Activated CD8-positive, alpha-beta memory T cell treated with anti-CD3 and anti-CD28 coated beads, Interleukin-2, amount 50 U/mL, for 24 hours (primary cell): ENCODE results near the gene CACNA1C.

Experiments
- DNase-seq: peaks from one replicate; pipeline ENCODE4 v3.0.0-alpha.2; 2020; ENCODE audit errors: extremely low read depth

The CACNA1C gene

DNA sequence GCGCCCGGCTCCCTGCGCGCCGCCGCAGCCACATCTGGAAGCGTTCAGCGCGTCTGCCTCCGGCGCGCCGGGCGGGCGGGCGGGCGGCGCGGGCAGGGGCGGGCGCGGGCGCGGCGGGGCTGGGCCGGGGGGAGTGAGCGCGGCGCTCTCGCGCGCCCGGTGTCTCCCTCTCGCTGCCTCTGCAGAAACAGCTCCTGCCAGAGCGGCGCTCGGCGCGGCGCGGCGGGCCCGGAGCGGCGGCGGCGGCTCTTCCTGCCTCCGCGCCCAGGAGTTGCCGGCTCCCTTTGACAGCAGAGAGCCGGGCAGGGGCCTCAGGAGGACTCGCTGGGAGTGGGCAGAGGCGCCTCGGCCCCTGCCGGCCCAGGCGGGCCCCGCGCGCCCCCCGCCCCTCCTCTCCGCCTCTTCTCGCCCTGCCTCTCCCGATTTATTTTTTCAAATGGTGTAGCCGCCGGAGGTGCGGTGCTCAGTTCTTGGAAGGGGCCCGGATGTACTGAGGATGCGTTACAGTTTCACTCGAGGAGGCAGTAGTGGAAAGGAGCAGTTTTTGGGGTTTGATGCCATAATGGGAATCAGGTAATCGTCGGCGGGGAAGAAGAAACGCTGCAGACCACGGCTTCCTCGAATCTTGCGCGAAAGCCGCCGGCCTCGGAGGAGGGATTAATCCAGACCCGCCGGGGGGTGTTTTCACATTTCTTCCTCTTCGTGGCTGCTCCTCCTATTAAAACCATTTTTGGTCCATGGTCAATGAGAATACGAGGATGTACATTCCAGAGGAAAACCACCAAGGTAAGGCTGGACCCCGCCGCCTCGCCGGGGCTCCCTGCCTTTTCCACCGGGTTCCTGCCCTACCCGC lies at the start of gene CACNA1C:
Gene CACNA1C (plus strand): TSS at position 162 of the 853 bp plus-strand sequence. CDS start 576 bp downstream, at position 738.
- no peak for DNase-seq

DNA sequence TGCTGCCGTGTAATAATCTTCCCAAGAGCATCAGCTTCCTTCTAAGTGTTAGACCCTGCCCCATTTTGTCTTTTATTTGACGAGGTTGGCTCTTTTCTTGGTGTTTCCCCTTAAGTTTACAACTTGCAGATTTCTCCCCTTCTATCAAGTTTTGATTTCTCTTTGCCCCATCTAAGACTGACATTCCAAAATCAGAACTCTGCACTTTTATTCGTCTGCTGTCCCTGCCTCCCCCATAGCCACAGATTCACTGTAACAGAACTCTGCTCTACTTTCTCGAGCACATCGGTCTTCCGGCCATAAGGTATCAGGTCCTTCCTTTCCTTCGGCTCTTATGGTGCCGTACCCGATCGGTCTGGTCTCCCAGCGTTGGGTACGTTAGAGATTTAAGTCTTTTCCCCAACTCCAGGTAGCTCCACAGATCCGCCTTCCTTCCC lies 49.1 kb upstream of the CACNA1C start:
- DNase-seq: no peak

DNA sequence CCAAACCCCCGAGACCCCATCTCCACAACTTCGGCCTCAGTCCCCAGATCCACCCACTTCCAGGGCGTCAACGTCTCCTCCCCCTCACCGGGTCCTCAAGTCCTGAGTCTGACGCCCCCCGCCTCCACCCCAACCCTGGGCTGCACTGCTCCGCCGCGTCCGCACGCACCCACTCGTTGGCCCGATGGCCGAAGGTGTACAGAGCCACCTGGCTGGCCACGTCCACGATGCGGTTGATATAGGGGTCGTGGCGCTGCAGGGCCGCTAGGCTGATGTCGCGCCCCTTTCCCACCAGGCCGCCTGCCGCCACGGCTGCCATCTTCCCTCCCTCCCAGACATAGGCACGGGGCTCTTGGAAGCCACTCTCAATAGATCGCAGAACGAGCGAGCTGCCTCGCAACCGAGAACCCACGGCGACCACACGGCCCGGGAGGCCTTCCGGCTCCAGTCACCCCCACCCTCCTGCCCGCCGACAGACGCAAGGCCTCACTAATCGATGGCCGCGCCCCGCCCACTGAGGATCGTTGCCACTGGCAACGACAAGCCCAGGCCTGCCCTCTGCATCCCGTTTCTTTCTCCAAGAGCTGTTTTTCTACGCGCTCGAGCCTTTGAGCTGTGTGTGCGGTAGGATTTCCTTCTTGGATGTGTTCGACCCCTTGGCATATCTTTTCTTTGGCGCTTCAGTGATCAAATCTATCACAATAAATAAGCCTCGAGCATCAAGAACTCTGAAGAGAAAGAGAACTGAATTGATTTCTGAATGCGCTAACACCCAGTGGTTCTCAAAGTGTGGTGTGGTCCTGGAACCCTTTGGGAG lies 48.5 kb upstream of the CACNA1C start, which contains the start of gene DCP1B:
Gene DCP1B (minus strand): TSS at position 345 of the 817 bp plus-strand sequence. CDS start 26 bp downstream, at position 319.
- peak; percentile 87 for DNase-seq

DNA sequence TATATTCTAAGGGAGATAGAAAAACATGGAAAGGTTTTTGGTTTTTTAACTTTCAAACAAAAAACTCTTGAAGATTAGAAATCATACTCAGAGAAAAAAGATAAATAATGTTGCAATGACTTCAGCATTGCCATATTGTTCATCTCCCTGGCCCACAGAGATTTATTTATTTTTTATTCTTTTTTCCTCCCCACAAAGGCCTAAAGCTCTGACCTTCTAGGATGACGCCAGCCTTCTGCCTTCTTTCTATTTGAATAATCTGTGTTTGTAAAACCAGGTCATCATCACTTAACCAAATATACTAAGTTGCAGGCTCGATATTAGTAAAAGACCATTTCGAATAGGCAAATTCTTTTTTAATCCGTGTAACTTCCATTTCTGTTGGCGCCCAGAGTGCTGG lies 44.1 kb upstream of the CACNA1C start:
- no peak for DNase-seq

DNA sequence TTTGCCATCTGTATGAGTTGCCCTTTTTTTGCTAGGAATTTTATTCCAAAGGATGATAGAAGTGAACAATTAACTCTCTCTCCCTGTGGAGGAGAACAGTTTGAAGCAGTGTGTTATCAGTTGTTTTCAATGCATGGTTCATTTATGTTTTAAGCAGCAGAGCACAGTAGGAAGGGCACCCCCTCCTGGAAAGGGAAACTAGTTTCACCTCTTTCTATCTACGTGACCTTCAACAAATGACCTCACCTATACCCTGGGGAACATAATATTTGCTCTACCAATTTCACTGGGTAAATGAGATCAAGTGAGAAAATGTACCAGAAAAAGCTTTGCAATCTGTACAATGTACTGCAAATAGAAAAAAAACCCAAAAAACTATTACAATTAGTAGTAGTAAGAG lies 43.2 kb upstream of the CACNA1C start:
- no peak for DNase-seq

DNA sequence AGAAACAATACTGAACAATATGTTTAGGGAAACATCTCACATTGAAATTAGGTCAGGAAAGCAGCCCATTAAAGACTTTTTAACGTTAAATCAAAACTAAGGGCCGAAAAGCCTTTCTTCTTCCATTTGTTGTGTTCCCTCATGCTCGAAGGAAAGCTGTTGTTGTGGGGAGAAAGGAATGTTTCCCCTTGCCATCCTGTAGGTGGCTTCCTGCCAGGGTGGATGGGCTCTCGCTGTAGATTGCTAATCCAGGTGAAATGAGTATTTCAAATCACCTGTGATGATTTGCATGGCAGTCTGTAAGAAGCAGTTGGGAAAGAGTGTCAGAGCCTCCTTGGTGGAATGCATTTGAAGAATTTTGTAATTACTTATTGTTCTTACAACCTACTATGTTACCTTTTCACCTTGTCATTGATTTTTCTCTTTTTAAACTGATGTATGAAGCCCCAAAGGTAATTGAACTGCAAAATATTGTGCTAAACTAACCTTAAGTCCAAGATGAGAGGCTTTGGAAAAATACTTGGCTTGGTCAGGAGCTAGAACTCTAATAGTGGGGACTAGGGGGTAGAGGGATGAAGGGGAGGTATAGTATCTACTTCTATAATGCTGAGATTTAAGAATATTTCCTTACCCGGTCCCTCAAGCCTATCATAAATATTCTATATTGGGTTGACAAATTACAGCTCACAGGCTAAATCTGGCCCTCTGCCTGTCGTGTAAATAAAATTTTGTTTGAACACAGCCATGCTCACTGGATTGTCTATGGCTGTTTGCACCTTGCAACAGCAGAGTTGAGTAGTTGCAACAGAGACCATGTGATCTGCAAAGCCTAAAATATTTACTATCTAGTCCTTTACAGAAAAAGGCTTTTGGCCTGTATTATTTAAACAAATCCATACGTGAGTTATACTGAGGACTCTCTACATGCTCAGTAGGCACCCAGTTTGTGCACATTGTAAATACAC lies 40.9 kb upstream of the CACNA1C start:
- no peak for DNase-seq

DNA sequence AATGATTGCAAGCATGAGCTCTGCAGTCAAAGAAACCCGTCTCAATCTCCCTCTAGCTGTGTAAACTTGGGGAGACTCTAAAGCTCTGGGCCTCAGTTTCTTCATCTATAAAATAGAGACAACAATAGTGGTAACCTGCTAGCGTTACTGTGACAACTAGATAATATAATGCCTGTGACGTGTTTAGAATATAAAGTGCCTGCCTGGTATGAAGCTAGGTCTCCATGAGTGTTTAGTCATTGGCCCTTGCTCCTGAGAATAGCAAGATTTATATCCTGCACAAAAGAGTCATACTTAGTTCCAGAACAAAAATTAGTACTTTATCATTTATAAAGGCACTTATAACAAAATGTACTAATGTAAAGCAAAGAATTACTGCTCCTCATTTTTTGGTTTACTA lies 39.7 kb upstream of the CACNA1C start:
- no peak for DNase-seq

DNA sequence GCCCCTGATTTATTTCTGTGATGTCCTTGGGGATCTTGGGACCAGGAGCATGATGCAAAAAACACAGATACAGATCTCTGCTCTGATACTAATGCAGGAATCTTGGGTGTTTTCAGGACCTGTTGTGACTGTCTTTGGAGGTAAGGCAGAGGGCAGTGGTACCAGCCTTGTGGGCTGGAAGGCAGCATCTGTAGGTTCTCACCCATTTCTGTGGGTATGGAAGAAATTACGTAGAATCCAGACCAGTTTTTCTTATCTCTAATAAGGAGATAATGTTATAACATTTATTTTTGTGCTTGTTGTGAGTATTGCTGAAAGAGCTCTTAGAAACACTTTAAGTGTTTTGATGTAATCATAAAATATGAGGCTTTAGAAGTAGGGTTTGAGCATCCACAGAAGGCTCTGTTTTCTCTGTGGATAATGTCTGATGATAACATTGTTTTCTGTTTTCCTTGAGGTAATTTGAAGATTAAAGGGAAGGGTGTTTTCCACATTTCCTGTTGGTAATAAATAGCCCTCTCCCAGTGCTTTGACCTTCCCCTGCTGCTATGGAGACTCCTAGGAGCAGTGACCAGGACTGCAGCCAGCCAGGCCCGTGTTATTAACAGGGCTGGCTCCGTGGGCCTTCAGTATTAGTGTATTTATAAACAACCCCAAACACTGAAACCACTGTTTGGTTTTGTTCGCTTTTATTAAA lies 39.1 kb upstream of the CACNA1C start:
- no peak for DNase-seq

DNA sequence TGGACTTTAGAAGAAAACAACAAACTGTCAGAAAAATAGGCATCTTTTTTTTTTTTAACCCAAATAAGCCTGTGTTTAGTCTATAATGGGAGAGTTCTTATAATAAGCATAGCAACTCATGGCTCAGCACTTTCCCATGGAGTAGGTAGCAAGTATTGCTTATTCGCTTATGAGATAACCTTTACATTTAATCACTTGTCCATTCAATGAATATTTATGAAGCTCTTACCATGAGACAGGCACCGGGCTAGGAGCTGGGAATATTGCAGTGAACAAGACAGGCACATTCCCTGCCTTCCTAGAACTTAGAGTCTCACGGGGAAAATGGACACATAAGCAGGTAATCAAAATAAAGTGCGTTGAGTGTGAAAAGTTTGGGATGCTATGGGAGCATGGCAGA lies 38.6 kb upstream of the CACNA1C start:
- DNase-seq: no peak

DNA sequence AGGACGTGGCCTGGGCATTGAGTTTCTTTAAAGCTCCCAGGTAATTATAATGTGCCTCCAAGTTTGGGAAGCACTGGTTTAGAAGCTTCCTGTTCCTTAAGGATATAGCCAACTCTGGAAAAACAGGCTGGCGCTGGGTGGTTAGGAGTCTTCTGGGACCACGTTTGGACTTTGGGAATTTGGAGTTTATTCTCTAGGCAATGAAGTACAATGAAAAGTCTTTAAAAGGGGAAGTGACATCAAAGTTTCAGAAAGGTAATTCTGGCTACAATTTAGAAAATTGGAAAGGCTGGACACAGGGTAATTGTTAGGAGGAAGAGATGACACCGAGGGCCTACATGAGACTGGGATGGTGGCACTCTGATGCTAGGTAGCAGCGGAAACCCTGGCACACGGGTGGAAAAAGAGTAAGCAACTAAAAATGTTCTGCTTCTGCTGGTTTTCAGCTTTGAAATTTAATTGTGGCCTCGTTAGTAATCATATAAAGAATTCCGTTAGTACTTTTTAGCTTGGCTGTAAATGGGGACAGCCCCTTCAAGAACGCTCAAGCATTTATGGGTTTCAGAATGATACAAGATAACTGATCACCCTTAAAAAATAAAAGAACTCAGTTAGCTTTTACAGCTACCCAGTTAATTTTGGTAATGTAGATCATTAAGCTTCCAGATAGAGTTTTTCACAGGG lies 35.8 kb upstream of the CACNA1C start:
- DNase-seq: no peak

DNA sequence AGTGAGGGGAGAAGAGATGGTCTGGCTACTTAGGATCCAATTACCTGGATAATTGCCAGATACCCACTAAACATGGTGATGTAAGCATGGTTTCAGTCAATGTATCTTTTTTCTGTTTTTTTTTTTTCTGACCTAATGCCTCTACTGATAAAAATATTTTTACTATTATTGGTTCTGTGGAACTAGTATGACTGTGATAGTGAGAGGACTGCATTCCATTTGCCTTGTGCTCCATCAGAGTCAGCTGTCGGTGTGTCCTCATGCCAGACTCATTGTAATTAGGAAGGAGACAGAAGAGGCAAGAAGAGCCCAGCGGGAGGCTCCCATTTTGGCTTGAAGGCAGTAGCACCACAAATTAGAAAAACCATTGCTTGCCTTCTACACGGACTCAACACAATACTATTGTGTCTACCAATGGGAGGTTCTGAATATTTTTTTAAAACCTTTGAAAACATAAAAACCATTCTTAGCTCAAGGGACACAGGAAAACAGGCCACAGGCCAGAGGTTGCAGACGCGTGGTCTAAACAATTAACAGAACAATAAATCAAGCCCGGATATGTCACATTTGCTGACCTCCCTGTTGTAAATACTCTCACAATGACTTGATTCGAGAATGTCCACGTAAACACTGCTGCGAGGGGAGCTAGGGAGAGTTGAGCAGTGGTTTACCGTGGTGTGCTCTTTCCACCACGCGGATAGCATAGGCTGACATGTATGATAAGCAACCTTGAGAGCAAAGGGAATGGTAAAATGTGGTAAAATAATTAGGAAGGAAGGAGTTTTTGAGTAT lies 35.0 kb upstream of the CACNA1C start:
- DNase-seq: no peak

DNA sequence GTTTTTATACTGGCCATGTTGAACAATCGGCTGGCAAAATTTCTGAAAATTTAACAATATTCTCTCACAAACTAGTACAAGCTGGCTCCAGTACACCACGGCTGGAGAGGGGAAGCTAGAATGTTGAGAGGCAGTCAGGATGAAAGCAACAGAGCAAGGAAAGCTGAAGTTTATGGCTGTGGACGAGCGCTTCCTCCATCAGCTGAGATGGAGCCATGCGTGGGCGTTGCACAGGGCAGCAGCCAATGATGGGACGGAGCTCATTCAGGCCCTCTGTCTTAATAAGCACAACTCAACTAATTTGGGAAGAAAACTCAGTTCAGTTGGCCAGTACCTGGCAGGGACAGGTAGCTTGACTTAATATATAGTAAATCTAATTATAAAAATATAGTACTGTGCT lies 34.4 kb upstream of the CACNA1C start:
- no peak for DNase-seq

DNA sequence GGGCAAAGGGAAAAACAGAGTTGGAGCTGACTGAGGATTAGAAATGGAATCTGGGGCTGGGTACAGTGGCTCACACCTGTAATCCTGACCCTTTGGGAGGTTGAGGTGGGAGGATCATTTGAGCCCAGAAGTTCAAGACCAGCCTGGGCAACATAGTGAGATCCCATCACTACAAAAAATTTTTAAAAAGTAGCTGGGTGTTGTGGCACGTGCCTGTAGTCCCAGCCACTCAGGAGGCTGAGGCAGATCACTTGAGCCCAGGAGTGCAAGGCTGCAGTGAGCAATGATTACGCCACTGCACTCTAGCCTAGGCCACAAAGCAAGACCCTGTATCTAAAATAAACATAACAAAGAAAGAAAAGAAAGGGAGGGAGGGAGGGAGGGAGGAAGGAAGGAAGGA lies 33.7 kb upstream of the CACNA1C start:
- DNase-seq: no peak

DNA sequence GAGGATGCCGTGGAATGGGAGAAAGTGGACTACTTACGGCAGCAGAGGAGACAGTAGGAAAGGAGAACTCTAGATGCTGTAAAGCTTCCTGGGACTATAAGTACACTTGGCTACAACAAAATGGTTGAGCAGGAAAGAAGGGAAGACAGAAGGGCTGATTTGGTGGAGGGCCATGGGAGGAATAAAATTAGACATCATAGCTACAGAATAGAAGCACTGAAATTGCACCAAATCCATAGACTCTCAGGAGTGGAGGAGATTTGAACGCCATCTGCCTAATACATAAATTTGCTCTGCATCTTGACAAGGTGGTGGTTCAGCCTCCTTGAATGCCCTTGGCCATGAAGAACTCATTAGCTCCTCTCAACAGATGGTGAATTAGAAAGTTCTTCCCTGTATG lies 32.3 kb upstream of the CACNA1C start:
- DNase-seq: no peak

DNA sequence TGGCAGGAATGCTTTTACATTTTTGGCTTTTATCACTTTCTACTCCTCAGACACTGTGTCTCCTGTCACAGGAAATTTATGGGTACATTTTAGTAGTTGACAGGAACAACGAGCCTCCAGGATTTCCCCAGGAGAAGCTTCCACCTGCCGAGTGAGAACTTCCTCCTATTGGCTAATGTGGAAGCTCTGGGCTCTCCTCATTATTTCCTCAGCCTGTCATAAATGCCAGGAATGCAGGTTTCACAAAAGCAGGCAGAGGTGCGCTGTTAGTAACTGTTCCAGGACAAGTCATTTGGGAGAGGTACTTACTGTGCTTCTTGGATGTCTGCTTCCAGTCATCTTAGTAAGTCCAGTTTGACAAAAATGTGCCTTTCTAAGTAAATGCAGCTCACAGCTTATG lies 29.4 kb upstream of the CACNA1C start:
- DNase-seq: no peak

DNA sequence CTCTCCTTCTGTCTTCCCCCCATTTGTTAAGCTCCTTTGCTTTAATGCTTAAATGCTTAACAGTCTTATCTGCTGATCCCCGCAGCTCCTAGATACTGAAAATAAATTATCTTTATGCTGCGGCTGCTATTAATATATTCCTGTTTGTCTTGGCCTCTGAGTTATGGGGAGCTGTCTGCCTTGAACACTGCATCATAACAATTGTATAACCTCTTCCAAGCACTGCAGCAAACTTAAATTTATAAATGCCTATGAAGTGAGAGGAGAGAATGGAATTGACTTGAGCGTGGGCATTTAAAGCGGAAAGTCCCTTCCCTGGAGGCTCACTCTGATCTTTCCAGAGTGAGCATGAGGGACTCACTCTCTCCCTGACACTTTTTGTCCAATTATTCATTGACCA lies 25.4 kb upstream of the CACNA1C start:
- DNase-seq: no peak

DNA sequence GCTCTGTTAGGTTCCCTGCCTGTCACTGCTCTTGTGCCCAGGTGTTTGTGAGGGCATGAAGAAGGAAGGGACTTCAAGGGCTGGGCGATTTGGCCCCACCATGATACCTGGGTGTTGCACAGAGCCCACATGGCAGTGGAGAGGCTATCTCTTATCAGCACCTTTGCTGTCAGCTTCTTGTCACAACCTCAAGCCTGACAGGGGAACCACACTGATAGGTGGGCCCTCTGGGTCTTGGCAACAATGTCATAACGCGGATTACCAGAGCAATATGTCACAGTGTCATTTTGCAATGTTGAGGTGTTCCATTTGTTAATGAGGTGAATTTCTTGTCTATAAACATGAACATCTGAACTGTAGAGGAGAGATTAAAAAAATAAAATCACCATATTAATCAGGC lies 22.9 kb upstream of the CACNA1C start:
- DNase-seq: no peak

DNA sequence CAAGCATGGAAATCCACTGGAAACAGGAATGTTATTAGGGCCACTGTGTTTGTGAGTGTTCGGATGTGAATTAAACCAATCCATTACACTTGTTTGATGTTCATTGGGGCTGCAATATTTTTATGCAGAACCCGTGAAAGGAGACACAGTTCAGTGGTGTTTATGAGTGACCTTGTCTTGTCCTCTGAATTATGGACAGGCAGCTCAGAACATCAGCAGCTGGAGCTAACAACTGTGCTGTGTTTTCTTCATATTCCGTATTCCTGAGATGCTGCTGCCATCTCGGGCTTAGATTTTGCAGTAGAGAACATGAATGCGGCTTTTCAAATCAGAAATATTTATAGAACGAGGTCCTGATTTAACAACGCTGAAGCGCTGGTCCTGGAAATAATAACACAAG lies 20.3 kb upstream of the CACNA1C start:
- no peak for DNase-seq

DNA sequence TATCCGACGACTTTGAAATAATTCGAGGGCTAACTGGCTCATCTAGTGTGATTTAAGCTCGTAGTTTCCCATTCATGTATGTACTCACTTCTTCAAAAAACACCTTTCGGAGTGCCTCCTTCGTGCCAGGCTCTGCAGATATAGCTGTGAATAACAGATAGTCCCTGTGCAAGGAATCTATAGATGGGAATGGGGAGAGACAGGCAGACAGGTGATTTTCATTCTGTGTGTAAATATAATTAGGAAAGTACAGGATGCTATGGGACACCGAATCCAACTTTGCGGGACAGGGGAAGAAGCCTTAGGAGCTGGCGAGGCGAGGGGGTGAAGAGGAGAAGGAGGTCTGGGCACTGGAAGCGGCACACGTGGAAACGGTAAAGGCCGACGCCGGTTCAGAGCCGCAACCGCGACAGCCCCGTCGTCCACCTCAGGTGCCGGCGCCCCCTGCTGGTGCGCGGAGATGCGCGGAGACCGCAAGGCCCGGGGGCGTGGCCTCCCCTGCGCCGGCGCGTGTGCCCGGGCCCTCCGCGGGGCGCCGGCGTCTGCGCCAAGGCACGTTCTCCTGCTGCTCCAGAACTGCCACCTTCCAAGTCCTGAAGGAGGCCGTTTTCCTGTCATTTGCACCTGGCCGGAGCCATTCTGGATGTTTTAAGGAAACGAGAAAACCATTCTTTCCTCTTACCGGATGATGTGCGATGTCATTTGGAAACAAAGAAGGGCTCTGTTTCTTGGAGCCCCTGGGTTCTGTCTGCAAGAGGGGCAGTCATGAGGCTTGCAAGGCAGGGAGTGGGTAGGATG lies 18.0 kb upstream of the CACNA1C start:
- peak; percentile 42 for DNase-seq
